NB4 (cell line): ENCODE measurements around the gene ERVH48-1.

Experiments
- POLR2A ChIP-seq: IDR thresholded peaks from 2 replicates; pipeline ENCODE4 v1.6.1; 2011; ENCODE audit warnings: mild to moderate bottlenecking; ENCODE audit not compliant: insufficient read length; ENCODE audit errors: extremely low read depth
- TF ChIP-seq, protein P1 (sequence below): IDR thresholded peaks from one replicate; pipeline ENCODE4 v1.5.1; 2012; ENCODE audit warnings: low read depth, low read length
- TF ChIP-seq, protein P2 (sequence below): IDR thresholded peaks from 2 replicates; pipeline ENCODE4 v1.6.1; 2011; ENCODE audit warnings: low read depth, low read length

DNA sequence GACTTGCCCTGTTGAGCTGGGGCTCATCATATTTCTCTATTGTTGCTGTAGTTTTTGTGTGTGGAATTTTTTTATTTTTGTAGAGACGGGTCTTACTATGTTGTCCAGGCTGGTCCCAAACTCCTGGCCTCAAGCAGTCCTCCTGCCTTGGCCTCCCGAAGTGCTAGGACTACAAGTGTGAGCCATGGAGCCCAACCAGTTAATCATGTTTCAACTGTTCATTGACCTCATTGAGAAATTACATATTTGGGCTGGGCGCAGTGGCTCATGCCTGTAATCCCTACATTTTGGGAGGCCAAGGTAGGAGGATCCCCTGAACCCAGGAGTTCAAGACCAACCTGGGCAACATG lies 39.8 kb upstream of the ERVH48-1 start:
- TF ChIP-seq POLR2A: no peak
- TF ChIP-seq, protein P1, sequence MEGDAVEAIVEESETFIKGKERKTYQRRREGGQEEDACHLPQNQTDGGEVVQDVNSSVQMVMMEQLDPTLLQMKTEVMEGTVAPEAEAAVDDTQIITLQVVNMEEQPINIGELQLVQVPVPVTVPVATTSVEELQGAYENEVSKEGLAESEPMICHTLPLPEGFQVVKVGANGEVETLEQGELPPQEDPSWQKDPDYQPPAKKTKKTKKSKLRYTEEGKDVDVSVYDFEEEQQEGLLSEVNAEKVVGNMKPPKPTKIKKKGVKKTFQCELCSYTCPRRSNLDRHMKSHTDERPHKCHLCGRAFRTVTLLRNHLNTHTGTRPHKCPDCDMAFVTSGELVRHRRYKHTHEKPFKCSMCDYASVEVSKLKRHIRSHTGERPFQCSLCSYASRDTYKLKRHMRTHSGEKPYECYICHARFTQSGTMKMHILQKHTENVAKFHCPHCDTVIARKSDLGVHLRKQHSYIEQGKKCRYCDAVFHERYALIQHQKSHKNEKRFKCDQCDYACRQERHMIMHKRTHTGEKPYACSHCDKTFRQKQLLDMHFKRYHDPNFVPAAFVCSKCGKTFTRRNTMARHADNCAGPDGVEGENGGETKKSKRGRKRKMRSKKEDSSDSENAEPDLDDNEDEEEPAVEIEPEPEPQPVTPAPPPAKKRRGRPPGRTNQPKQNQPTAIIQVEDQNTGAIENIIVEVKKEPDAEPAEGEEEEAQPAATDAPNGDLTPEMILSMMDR: no peak
- TF ChIP-seq, protein P2, sequence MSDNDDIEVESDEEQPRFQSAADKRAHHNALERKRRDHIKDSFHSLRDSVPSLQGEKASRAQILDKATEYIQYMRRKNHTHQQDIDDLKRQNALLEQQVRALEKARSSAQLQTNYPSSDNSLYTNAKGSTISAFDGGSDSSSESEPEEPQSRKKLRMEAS: no peak
